ENCODE measurements around the gene FNTB.

DNA sequence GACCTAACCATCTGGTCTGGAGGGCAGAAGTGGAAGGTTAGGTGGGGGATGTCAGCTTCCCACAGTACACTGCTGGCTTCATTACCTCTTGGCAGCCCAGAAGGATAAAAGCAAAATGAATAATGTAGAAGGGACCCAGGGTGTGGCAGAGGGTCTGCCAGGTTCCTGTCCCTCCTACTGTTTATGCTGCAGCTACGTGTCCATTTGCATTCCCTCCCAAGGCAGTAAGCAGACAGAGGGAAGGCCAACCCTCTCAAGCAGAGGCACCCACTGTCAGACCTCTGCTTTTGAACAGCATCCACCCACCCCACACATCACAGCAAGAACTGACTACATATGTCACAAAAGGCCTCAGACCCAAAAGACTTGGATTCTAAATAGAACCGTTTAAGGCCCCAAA is 96.2 kb downstream of the FNTB start:
- TF ChIP-seq, protein P1, sequence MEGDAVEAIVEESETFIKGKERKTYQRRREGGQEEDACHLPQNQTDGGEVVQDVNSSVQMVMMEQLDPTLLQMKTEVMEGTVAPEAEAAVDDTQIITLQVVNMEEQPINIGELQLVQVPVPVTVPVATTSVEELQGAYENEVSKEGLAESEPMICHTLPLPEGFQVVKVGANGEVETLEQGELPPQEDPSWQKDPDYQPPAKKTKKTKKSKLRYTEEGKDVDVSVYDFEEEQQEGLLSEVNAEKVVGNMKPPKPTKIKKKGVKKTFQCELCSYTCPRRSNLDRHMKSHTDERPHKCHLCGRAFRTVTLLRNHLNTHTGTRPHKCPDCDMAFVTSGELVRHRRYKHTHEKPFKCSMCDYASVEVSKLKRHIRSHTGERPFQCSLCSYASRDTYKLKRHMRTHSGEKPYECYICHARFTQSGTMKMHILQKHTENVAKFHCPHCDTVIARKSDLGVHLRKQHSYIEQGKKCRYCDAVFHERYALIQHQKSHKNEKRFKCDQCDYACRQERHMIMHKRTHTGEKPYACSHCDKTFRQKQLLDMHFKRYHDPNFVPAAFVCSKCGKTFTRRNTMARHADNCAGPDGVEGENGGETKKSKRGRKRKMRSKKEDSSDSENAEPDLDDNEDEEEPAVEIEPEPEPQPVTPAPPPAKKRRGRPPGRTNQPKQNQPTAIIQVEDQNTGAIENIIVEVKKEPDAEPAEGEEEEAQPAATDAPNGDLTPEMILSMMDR (IDR thresholded peaks at IDR 0.05; ENCODE audit: low read depth, low read length): no peak
- no peak for TF ChIP-seq EZH2phosphoT487 (IDR thresholded peaks at IDR 0.05; ENCODE audit: low read depth)
